D721Med (cell line): ENCODE measurements around the gene MACO1.
"Not testable (repeated sequence)": the region's sequence is repeated elsewhere in the genome, so short reads cannot be mapped to it uniquely, and the experiment has no call there.

Experiments
- DNase-seq: peaks from one replicate; pipeline ENCODE4 v3.0.0; 2011; ENCODE audit warnings: low spot score; ENCODE audit not compliant: insufficient read length
- FAIRE-seq: peaks from 2 replicates; lab custom pipeline; 2011; peaks lifted over from hg19 to GRCh38; lab: Jason Lieb, UNC
- TF ChIP-seq, protein P1 (sequence below): IDR thresholded peaks from 2 replicates; pipeline ENCODE4 v1.5.1; 2012; ENCODE audit warnings: mild to moderate bottlenecking, control low read depth; ENCODE audit not compliant: insufficient read depth; ENCODE audit errors: missing control alignments

MACO1 gene

DNA sequence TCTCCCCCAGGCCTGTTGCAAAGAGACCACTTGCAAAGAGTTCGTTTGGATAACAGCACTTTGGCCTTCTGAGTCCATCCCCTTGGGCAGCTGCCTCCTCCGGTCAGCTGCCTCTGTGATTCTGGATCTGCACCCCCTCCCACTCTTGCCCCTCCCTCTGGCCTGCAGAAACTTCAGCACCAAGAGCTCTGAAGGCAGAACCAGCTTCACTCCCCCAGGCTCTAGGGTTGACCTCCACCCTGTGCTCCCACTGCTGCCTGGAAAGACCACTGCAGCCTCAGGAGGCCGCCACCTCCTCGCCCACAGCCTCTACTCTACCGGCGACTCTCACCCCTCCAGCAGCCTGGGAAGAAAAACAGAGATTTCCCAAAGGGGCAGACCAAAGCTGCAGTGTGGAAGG, 16.5 kb upstream of the MACO1 start:
- not testable (repeated sequence) for FAIRE-seq, DNase-seq

DNA sequence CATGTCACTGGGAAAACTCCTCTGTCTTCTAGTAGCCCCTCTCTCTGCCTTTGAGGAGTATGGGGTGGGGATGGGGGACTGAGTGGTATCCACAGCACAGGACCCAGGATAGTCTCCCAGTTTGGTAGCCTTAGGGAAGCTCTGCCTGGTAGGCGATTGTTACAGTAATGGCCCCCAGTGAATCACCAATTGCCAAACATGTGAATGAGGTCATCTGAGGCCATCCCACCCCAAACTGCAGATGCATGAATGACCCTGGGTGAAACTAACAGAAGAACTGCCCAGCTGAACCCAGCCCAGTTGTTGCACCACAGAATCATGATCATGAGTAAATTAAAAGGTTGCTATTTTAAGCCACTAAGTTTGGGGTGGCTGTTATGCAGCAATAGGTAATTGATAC, 16.1 kb upstream of the MACO1 start:
- not testable (repeated sequence) for DNase-seq, FAIRE-seq

DNA sequence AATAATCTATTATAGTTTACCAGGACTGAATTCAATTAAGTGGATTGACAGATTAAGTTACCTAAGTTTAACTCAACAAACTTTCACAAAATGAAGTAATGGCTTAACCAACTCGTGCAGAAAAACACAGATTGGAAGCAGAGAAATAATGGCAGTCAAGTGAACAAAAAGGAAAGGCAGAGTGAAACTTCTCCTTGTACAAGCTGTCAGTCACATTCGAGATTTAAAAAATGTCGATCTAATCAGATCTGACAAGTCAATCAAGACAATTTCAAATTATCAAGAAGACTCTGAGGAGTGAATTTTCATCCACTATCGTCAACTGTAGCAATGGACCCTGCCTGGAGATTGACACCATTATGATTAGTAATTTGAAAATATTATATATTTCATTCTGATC, 13.4 kb upstream of the MACO1 start:
- FAIRE-seq, DNase-seq: not testable (repeated sequence)

DNA sequence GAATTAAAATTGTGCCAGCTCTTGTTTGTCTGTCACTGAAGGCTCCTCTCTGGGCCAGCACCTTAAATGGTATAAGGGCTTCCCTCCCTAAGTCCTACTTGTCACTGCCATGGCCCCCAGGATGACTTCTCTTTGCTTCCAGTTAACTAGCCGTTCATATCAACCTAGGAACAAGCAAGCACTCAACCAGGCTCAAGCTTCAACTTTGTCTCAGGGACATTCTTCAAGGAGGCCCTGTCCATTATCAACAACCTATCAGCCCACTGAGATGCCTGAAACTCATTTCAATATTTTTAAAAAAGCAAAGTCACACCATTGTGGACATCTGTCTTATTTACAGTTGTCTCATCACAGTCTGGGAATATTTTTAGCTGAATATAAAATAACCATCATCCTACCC, 11.4 kb upstream of the MACO1 start:
- FAIRE-seq, DNase-seq: not testable (repeated sequence)

DNA sequence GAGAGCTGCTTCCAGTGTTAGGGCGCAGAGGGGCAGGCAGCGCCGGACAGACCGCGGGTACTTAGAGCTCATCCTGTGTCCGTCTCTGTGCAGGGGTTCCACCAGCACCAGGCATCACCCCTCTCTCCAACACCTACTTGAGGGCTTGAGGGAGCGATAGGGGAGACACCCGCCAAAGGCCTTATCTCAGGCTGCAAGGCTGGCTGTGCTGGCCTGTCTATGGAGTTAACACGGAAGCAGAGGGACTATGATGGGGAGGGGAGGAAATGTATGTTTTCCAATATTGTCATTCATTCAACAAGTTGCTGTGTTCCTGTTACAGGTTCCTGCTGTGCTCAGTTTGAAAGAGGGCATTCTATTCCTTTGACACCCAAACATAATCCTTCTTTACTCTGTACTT, 10.0 kb upstream of the MACO1 start, which contains the start of gene RHCE:
Gene RHCE (minus strand): TSS at position 111 of the 400 bp plus-strand sequence. CDS start 39 bp downstream, at position 72.
- DNase-seq, FAIRE-seq: not testable (repeated sequence)

DNA sequence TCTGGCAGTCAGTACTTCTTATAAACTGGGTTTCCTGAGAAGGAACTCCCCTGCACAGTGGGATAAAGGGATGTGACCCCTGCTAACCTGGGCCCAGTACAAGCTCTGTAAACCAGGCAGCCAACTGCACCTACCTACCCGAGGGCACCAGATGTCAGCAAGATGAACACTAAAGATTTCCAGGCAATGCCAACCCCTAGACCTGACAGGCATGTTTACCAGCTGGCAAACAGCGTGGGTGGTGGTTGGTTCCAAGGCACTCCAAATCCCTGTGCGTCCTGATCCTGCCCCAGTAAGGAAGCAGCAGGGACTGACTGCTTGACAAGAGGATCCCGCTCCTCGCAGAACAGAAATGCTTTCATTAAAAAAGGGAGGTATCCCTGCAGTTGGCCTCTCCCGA, 7.5 kb upstream of the MACO1 start:
- not testable (repeated sequence) for DNase-seq

DNA sequence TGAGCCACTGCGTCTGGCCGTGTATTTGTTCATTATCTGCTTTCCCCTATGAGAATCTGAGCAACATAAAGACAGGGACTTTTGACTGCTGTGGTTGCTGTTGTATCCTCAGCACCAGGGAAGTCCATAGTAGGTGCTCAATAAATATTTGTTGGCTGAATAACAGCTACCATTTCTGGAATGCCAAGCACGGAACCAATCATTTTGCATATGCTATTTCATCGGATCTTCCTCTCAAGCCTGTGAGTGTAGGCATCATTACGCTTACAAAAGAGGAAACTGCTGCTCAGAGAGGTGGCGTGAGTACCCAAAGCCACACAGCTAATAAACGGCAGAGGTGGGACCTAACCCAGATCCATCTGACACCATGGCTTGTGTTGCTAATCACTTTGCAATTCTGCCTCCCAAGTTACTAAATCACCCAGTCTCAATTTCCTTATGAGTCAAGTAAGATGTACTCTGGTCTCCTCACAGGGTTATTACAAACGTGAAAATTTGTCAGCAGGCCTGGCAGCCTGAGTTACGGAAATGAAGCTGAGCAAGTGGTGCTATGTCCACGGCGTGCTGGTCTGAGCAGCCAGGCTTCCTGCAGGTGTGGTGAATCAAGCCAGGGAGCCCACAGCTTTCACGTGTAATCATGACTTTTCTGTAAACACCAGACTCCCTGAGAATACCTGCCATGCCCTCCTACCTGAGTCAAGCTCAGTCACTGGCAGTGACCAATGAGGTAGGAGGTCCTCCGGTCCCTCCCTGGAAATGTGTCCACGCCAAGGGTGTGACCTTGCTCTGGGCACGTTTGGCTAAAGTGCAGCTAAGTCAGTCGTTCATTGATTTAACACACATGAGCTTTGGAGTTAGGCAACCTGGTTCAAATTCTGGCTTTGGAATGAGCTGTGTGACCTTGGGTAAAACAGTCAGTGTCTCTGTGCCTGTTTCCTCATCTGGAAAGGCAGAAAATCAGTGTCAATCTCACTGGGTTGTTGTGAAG, 5.3 kb upstream of the MACO1 start:
- DNase-seq: no peak
- no peak for FAIRE-seq
- TF ChIP-seq, protein P1, sequence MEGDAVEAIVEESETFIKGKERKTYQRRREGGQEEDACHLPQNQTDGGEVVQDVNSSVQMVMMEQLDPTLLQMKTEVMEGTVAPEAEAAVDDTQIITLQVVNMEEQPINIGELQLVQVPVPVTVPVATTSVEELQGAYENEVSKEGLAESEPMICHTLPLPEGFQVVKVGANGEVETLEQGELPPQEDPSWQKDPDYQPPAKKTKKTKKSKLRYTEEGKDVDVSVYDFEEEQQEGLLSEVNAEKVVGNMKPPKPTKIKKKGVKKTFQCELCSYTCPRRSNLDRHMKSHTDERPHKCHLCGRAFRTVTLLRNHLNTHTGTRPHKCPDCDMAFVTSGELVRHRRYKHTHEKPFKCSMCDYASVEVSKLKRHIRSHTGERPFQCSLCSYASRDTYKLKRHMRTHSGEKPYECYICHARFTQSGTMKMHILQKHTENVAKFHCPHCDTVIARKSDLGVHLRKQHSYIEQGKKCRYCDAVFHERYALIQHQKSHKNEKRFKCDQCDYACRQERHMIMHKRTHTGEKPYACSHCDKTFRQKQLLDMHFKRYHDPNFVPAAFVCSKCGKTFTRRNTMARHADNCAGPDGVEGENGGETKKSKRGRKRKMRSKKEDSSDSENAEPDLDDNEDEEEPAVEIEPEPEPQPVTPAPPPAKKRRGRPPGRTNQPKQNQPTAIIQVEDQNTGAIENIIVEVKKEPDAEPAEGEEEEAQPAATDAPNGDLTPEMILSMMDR: no peak

More for the DNA sequence above, 7.5 kb upstream of the MACO1 start:
- not testable (repeated sequence) for FAIRE-seq

DNA sequence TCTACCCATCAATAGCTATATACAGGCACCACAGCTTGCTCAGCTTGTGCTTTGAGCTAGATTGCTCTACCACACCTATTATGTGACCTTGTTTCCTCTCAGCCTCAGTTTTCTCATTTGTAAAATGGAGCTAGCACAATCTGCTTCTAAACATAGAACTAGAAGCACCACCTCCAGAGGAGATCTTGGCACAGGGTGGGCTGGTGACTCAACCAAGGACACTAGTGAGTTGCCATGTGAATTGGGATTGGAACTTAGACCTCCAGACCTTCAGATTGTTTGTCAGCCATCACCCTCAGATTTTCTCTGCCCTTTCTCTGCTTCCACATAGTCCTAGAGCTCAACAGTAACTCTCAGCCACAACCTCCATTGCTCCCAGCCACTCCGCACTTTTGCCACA, 3.0 kb upstream of the MACO1 start:
- FAIRE-seq (no peak), DNase-seq (no peak)
- TF ChIP-seq, protein P1: no peak

DNA sequence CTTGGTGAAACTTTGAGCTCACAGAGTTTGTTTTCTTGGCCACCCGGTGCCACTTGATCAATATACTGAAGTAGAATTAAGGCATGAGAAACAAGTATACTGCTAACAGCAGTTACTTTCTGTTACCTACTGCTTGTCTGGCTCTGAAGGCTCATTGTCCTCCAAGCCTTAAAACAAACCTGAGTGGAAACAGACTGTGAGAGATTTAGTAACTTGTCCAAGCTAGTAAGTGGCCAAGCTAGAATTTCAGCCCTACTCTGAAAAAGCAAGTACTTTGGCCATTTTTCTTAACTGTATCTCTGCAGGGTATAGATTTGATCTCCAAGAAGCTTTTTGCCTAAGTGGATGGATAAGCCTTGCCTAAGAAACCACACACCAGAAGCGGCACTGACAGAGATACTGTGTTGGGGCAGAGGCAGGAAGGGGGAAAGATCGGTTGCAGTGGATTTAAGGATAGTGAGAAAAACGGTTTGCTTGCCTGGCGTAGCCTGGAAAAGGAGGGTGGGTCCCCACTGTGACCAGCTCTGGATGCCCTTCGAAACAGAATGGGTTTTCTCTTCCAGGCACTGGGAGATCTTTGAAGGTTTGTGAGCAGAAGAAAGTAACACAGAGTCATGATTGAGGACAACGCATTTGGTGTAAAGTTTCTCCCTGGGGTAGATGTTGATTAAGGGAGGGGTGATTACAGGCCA, 2.1 kb upstream of the MACO1 start:
- TF ChIP-seq, protein P1: no peak
- DNase-seq: no peak
- no peak for FAIRE-seq
